GM06990 (cell line): ENCODE results near the gene PDCD1LG2.
"Not testable (repeated sequence)": the region's sequence is repeated elsewhere in the genome, so short reads cannot be mapped to it uniquely, and the experiment has no call there.

Source experiments
- DNase-seq: peaks from one replicate; pipeline ENCODE4 v3.0.0-alpha.2; 2011; ENCODE audit not compliant: insufficient read length; ENCODE audit errors: extremely low read depth
- H3K27me3 ChIP-seq: replicated peaks from 2 replicates; pipeline ENCODE4 v1.6.0; 2011; ENCODE audit warnings: low read length; ENCODE audit not compliant: control insufficient read depth, insufficient read depth
- H3K36me3 ChIP-seq: 2 replicates; pipeline ENCODE4 v1.5.1; 2011; ENCODE audit warnings: low read length; ENCODE audit not compliant: control insufficient read depth, insufficient read depth
- H3K4me3 ChIP-seq: replicated peaks from 2 replicates; pipeline ENCODE4 v1.5.1; 2011; ENCODE audit warnings: low read depth, mild to moderate bottlenecking, control low read depth, low read length
- CTCF ChIP-seq: IDR thresholded peaks from 2 replicates; pipeline ENCODE4 v1.5.1; 2011; ENCODE audit warnings: low read length, control low read depth, mild to moderate bottlenecking, inconsistent platforms; ENCODE audit not compliant: insufficient read depth, poor library complexity, severe bottlenecking

Gene PDCD1LG2

GRCh38 chr9:5578698-5579085 lies 68.4 kb downstream of the PDCD1LG2 start:
- no peak for TF ChIP-seq CTCF
- H3K4me3 ChIP-seq: no peak overlapping the region
- H3K36me3 ChIP-seq: no peaks in the 10 kb centered on the region
- no peaks in the 10 kb centered on the region for H3K27me3 ChIP-seq
- DNase-seq: no peak

- Histone ChIP-seq H3K27me3 (no peaks in the 10 kb centered on the region), H3K4me3 (no peak overlapping the region), H3K36me3 (no peaks in the 10 kb centered on the region)
- DNase-seq: no peak
- TF ChIP-seq CTCF: no peak
Measured at GRCh38 chr9:5579881-5580280, 69.5 kb downstream of the PDCD1LG2 start.

- Histone ChIP-seq H3K27me3 (no peaks in the 10 kb centered on the region), H3K4me3 (no peak overlapping the region), H3K36me3 (no peaks in the 10 kb centered on the region)
- TF ChIP-seq CTCF: no peak
- no peak for DNase-seq
Measured at GRCh38 chr9:5580650-5581049, 70.3 kb downstream of the PDCD1LG2 start.

GRCh38 chr9:5581706-5582105 lies 71.4 kb downstream of the PDCD1LG2 start:
- DNase-seq, H3K27me3 ChIP-seq, H3K4me3 ChIP-seq, H3K36me3 ChIP-seq: not testable (repeated sequence)

- Histone ChIP-seq H3K4me3 (no peak overlapping the region), H3K36me3 (no peaks in the 10 kb centered on the region), H3K27me3 (no peaks in the 10 kb centered on the region)
- peak; percentile 62 for DNase-seq
- TF ChIP-seq CTCF: no peak
Measured at GRCh38 chr9:5582835-5583195, 72.5 kb downstream of the PDCD1LG2 start.

GRCh38 chr9:5586391-5586802 lies 76.1 kb downstream of the PDCD1LG2 start:
- Histone ChIP-seq H3K36me3 (no peaks in the 10 kb centered on the region), H3K27me3 (no peaks in the 10 kb centered on the region), H3K4me3 (no peak overlapping the region)
- no peak for TF ChIP-seq CTCF
- peak; percentile 57 for DNase-seq

GRCh38 chr9:5587024-5587423 lies 76.7 kb downstream of the PDCD1LG2 start:
- H3K36me3 ChIP-seq: no peaks in the 10 kb centered on the region
- H3K4me3 ChIP-seq: no peak overlapping the region
- no peak for TF ChIP-seq CTCF
- no peak for DNase-seq
- no peaks in the 10 kb centered on the region for H3K27me3 ChIP-seq
